GM19395 (cell line): ENCODE data around the gene JAK1.
A peak's percentile ranks its signal among the peaks of the same experiment; 100 is the strongest.
"Not testable (repeated sequence)": the region's sequence is repeated elsewhere in the genome, so short reads cannot be mapped to it uniquely, and the experiment has no call there.

ENCODE experiments used
- ATAC-seq: cut with Tn5 transposase; IDR thresholded peaks from one replicate; pipeline ENCODE4 v1.9.1; 2021; ENCODE audit warnings: mild to moderate bottlenecking, moderate library complexity; ENCODE audit not compliant: unreplicated experiment

The JAK1 gene

GRCh38 chr1:64844175-64844574, 122.2 kb downstream of the JAK1 start:
- ATAC-seq: no peak

- no peak for ATAC-seq
Measured at GRCh38 chr1:64843675-64844074, 122.7 kb downstream of the JAK1 start.

- no peak for ATAC-seq
Measured at GRCh38 chr1:64842224-64842623, 124.1 kb downstream of the JAK1 start.

GRCh38 chr1:64841330-64842065, 124.9 kb downstream of the JAK1 start:
- ATAC-seq: no peak

- no peak for ATAC-seq
Measured at GRCh38 chr1:64839732-64840405, 126.5 kb downstream of the JAK1 start.

- no peak for ATAC-seq
Measured at GRCh38 chr1:64839261-64839660, 127.1 kb downstream of the JAK1 start.

- no peak for ATAC-seq
Measured at GRCh38 chr1:64838486-64838885, 127.9 kb downstream of the JAK1 start.

- no peak for ATAC-seq
Measured at GRCh38 chr1:64836802-64837201, 129.5 kb downstream of the JAK1 start.

GRCh38 chr1:64834734-64835133, 131.6 kb downstream of the JAK1 start:
- no peak for ATAC-seq

GRCh38 chr1:64830030-64830651, 136.2 kb downstream of the JAK1 start:
- ATAC-seq: no peak

- no peak for ATAC-seq
Measured at GRCh38 chr1:64829411-64830029, 136.8 kb downstream of the JAK1 start.

- no peak for ATAC-seq
Measured at GRCh38 chr1:64828829-64829228, 137.5 kb downstream of the JAK1 start.

GRCh38 chr1:64826991-64827390, 139.4 kb downstream of the JAK1 start:
- peak; percentile 63 for ATAC-seq

- peak; percentile 71 for ATAC-seq
Measured at GRCh38 chr1:64823691-64824476, 142.5 kb downstream of the JAK1 start.

- no peak for ATAC-seq
Measured at GRCh38 chr1:64822621-64823020, 143.7 kb downstream of the JAK1 start.

GRCh38 chr1:64820572-64820971, 145.8 kb downstream of the JAK1 start:
- ATAC-seq: not testable (repeated sequence)

- ATAC-seq: not testable (repeated sequence)
Measured at GRCh38 chr1:64817364-64817763, 149.0 kb downstream of the JAK1 start.

- no peak for ATAC-seq
Measured at GRCh38 chr1:64814427-64814826, 151.9 kb downstream of the JAK1 start.

- ATAC-seq: no peak
Measured at GRCh38 chr1:64811131-64811530, 155.2 kb downstream of the JAK1 start.

- ATAC-seq: no peak
Measured at GRCh38 chr1:64810001-64810400, 156.3 kb downstream of the JAK1 start.

GRCh38 chr1:64809309-64809708, 157.0 kb downstream of the JAK1 start:
- no peak for ATAC-seq
